HG02642 (cell line): Measurements from ENCODE around the gene TMEM60.
A peak's percentile ranks its signal among the peaks of the same experiment; 100 is the strongest.

Experiments
- ATAC-seq: cut with Tn5 transposase; IDR thresholded peaks from one replicate; pipeline ENCODE4 v1.9.1; 2021; ENCODE audit warnings: mild to moderate bottlenecking; ENCODE audit not compliant: unreplicated experiment, poor library complexity

Gene TMEM60

GRCh38 chr7:77782383-77782782 is 15.9 kb downstream of the TMEM60 start:
- ATAC-seq = no peak

- ATAC-seq = no peak
Observed at GRCh38 chr7:77778535-77778934, 19.7 kb downstream of the TMEM60 start.

- ATAC-seq = no peak
Observed at GRCh38 chr7:77771901-77772300, 26.3 kb downstream of the TMEM60 start.

- ATAC-seq = no peak
Observed at GRCh38 chr7:77770316-77770715, 27.9 kb downstream of the TMEM60 start.

GRCh38 chr7:77766801-77767605 is 31.2 kb downstream of the TMEM60 start:
- ATAC-seq = no peak

- ATAC-seq = no peak
Observed at GRCh38 chr7:77765906-77766800, 32.1 kb downstream of the TMEM60 start.

GRCh38 chr7:77765481-77765880 is 32.8 kb downstream of the TMEM60 start:
- no peak for ATAC-seq

GRCh38 chr7:77760809-77761453 is 37.3 kb downstream of the TMEM60 start:
- no peak for ATAC-seq

- ATAC-seq = no peak
Observed at GRCh38 chr7:77759294-77759889, 38.8 kb downstream of the TMEM60 start.

- peak; percentile 89 for ATAC-seq
Observed at GRCh38 chr7:77757589-77757988, 40.6 kb downstream of the TMEM60 start.

GRCh38 chr7:77753173-77753572 is 45.1 kb downstream of the TMEM60 start:
- no peak for ATAC-seq

- ATAC-seq = no peak
Observed at GRCh38 chr7:77752016-77752415, 46.2 kb downstream of the TMEM60 start.

GRCh38 chr7:77747718-77748117 is 50.5 kb downstream of the TMEM60 start:
- ATAC-seq = no peak

GRCh38 chr7:77747178-77747577 is 51.1 kb downstream of the TMEM60 start:
- no peak for ATAC-seq

- no peak for ATAC-seq
Observed at GRCh38 chr7:77746824-77747165, 51.4 kb downstream of the TMEM60 start.

GRCh38 chr7:77746164-77746823 is 51.9 kb downstream of the TMEM60 start:
- ATAC-seq = no peak

GRCh38 chr7:77745746-77746145 is 52.5 kb downstream of the TMEM60 start:
- no peak for ATAC-seq
